Epithelial cell of esophagus (primary cell): ENCODE results near the gene GRAP.

Experiments used
- DNase-seq: peaks from one replicate; pipeline ENCODE4 v3.0.0; 2010; ENCODE audit warnings: low read depth
- H3K4me3 ChIP-seq: 2 replicates; pipeline ENCODE4 v1.5.1; 2011; ENCODE audit warnings: mild to moderate bottlenecking, low read length, control low read depth
- CTCF ChIP-seq: IDR thresholded peaks from 2 replicates; pipeline ENCODE4 v1.5.1; 2011; ENCODE audit warnings: low read depth, mild to moderate bottlenecking, low read length, control low read depth, inconsistent platforms; ENCODE audit not compliant: insufficient read depth; ENCODE audit errors: missing control alignments

GRAP gene

GRCh38 chr17:18997650-18998196 is 49.0 kb downstream of the GRAP start:
- no peak for TF ChIP-seq CTCF
- no peak for DNase-seq

GRCh38 chr17:18996458-18996857 is 50.3 kb downstream of the GRAP start:
- DNase-seq, result no peak
- no peak for TF ChIP-seq CTCF
- no peak overlapping the region for H3K4me3 ChIP-seq

More at GRCh38 chr17:18997650-18998196, 49.0 kb downstream of the GRAP start:
- no peak overlapping the region for H3K4me3 ChIP-seq

GRCh38 chr17:18995220-18995619 is 51.5 kb downstream of the GRAP start:
- no peak overlapping the region for H3K4me3 ChIP-seq
- DNase-seq, result no peak
- TF ChIP-seq CTCF, result no peak

- no peak for DNase-seq
- TF ChIP-seq CTCF, result no peak
- H3K4me3 ChIP-seq, result no peak overlapping the region
Measured at GRCh38 chr17:18994631-18995030, 52.1 kb downstream of the GRAP start.

GRCh38 chr17:18993905-18994526 is 52.7 kb downstream of the GRAP start:
- DNase-seq, result no peak
- no peak for TF ChIP-seq CTCF
- no peak overlapping the region for H3K4me3 ChIP-seq

- no peak overlapping the region for H3K4me3 ChIP-seq
- DNase-seq, result no peak
- TF ChIP-seq CTCF, result no peak
Measured at GRCh38 chr17:18992454-18993130, 54.2 kb downstream of the GRAP start.
